GM19372 (cell line): Measurements from ENCODE around the gene PLEKHA1.

Experiments used
- ATAC-seq: cut with Tn5 transposase; IDR thresholded peaks from one replicate; pipeline ENCODE4 v1.9.1; 2021; ENCODE audit warnings: mild to moderate bottlenecking, low read depth, moderate library complexity; ENCODE audit not compliant: unreplicated experiment

The PLEKHA1 gene

GRCh38 chr10:122346326-122346950 lies 28.1 kb upstream of the PLEKHA1 start:
- no peak for ATAC-seq

- no peak for ATAC-seq
Measured at GRCh38 chr10:122347170-122347841, 27.2 kb upstream of the PLEKHA1 start.

GRCh38 chr10:122348512-122348911 lies 26.0 kb upstream of the PLEKHA1 start:
- ATAC-seq = no peak

- no peak for ATAC-seq
Measured at GRCh38 chr10:122348935-122349361, 25.6 kb upstream of the PLEKHA1 start.

- ATAC-seq = no peak
Measured at GRCh38 chr10:122349758-122350369, 24.6 kb upstream of the PLEKHA1 start.

GRCh38 chr10:122350893-122351292 lies 23.6 kb upstream of the PLEKHA1 start:
- ATAC-seq = no peak

- no peak for ATAC-seq
Measured at GRCh38 chr10:122352817-122353525, 21.5 kb upstream of the PLEKHA1 start.

GRCh38 chr10:122354383-122354782 lies 20.1 kb upstream of the PLEKHA1 start:
- ATAC-seq = no peak

GRCh38 chr10:122357685-122358084 lies 16.8 kb upstream of the PLEKHA1 start:
- ATAC-seq = no peak

GRCh38 chr10:122359621-122360020 lies 14.9 kb upstream of the PLEKHA1 start:
- ATAC-seq = no peak

GRCh38 chr10:122361046-122361445 lies 13.5 kb upstream of the PLEKHA1 start:
- no peak for ATAC-seq

- no peak for ATAC-seq
Measured at GRCh38 chr10:122362031-122362592, 12.4 kb upstream of the PLEKHA1 start.

GRCh38 chr10:122362621-122363020 lies 11.9 kb upstream of the PLEKHA1 start:
- ATAC-seq = no peak

- ATAC-seq = no peak
Measured at GRCh38 chr10:122363311-122363710, 11.2 kb upstream of the PLEKHA1 start.

- no peak for ATAC-seq
Measured at GRCh38 chr10:122363722-122364463, 10.6 kb upstream of the PLEKHA1 start.

GRCh38 chr10:122368502-122369254 lies 5.8 kb upstream of the PLEKHA1 start:
- ATAC-seq = no peak

- ATAC-seq = no peak
Measured at GRCh38 chr10:122373108-122373507, 1.4 kb upstream of the PLEKHA1 start.

- no peak for ATAC-seq
Measured at GRCh38 chr10:122373721-122374120, 787 bp upstream of the PLEKHA1 start.

GRCh38 chr10:122374859-122375678 lies 561 bp downstream of the PLEKHA1 start:
- peak; percentile 35 for ATAC-seq
